GM18499 (cell line): ENCODE measurements around the gene LRRN4.
"Not testable (repeated sequence)": the region's sequence is repeated elsewhere in the genome, so short reads cannot be mapped to it uniquely, and the experiment has no call there.

Source experiments
- ATAC-seq: cut with Tn5 transposase; IDR thresholded peaks from one replicate; pipeline ENCODE4 v1.9.1; 2021; ENCODE audit warnings: moderate number of reproducible peaks; ENCODE audit not compliant: insufficient read depth, unreplicated experiment

The LRRN4 gene

GRCh38 chr20:6061544-6061943 is 7.7 kb upstream of the LRRN4 start:
- no peak for ATAC-seq

- ATAC-seq, result no peak
Measured at GRCh38 chr20:6060213-6060612, 6.4 kb upstream of the LRRN4 start.

GRCh38 chr20:6058684-6059295 is 4.9 kb upstream of the LRRN4 start:
- no peak for ATAC-seq

GRCh38 chr20:6057691-6058090 is 3.8 kb upstream of the LRRN4 start:
- ATAC-seq, result no peak

GRCh38 chr20:6057139-6057538 is 3.3 kb upstream of the LRRN4 start:
- no peak for ATAC-seq

- no peak for ATAC-seq
Measured at GRCh38 chr20:6055981-6056569, 2.2 kb upstream of the LRRN4 start.

GRCh38 chr20:6055161-6055783 is 1.4 kb upstream of the LRRN4 start:
- no peak for ATAC-seq

GRCh38 chr20:6054689-6055051 is 810 bp upstream of the LRRN4 start:
- ATAC-seq, result not testable (repeated sequence)

- ATAC-seq, result no peak
Measured at GRCh38 chr20:6053064-6053775, 640 bp downstream of the LRRN4 start.

GRCh38 chr20:6051505-6051904 is 2.4 kb downstream of the LRRN4 start:
- no peak for ATAC-seq

GRCh38 chr20:6048391-6048790 is 5.5 kb downstream of the LRRN4 start:
- no peak for ATAC-seq

- ATAC-seq, result no peak
Measured at GRCh38 chr20:6046432-6046831, 7.4 kb downstream of the LRRN4 start.

GRCh38 chr20:6045566-6045965 is 8.3 kb downstream of the LRRN4 start:
- ATAC-seq, result no peak

- no peak for ATAC-seq
Measured at GRCh38 chr20:6044115-6044514, 9.7 kb downstream of the LRRN4 start.

- ATAC-seq, result no peak
Measured at GRCh38 chr20:6041808-6042265, 12.0 kb downstream of the LRRN4 start.

- no peak for ATAC-seq
Measured at GRCh38 chr20:6040958-6041807, 12.7 kb downstream of the LRRN4 start.

GRCh38 chr20:6040540-6040939 is 13.3 kb downstream of the LRRN4 start:
- no peak for ATAC-seq

- ATAC-seq, result no peak
Measured at GRCh38 chr20:6039766-6040165, 14.1 kb downstream of the LRRN4 start.

- no peak for ATAC-seq
Measured at GRCh38 chr20:6038256-6038655, 15.6 kb downstream of the LRRN4 start.

- no peak for ATAC-seq
Measured at GRCh38 chr20:6037082-6037481, 16.8 kb downstream of the LRRN4 start.
